NCI-H446 treated with DMSO at 0.1 percent for 48 hours (cell line): ENCODE data around the gene BIVM.
"Not testable (repeated sequence)": the region's sequence is repeated elsewhere in the genome, so short reads cannot be mapped to it uniquely, and the experiment has no call there.

ENCODE experiments used
- DNase-seq: peaks from one replicate; lab custom pipeline; 2025; lab: John Stamatoyannopoulos, UW

Gene BIVM, protein sequence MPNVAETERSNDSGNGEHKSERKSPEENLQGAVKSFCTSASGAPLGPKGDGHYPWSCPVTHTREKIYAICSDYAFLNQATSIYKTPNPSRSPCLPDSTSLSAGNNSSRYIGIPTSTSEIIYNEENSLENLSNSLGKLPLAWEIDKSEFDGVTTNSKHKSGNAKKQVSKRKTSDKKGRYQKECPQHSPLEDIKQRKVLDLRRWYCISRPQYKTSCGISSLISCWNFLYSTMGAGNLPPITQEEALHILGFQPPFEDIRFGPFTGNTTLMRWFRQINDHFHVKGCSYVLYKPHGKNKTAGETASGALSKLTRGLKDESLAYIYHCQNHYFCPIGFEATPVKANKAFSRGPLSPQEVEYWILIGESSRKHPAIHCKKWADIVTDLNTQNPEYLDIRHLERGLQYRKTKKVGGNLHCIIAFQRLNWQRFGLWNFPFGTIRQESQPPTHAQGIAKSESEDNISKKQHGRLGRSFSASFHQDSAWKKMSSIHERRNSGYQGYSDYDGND

GRCh38 chr13:102798581-102799425 lies at the start of gene BIVM, which contains the start of gene POGLUT2:
TSS of gene BIVM (plus strand) at chr13:102799119. CDS start at chr13:102807268, 8,149 bp downstream.
TSS of gene POGLUT2 (minus strand) at chr13:102798976. CDS start at chr13:102798670, 306 bp downstream.
- peak; percentile 61 for DNase-seq

DNA sequence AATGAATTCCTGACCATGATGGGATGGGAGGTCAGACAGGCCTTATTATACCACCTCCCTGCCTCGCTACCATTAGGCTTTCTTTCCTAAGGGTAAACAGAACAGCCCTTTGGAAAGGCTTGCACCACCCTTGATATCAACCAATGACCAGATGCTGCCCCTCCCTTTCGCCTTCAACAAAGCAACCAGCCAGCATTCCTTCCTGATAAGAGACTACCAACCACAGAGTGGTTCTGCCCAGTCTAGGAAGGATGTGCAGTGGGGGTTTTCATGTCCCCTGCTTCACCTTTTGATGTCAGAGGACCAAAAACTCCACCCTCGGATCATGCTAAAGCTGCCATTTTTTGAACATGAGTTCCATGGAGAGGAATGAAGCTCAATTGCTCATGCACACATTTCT lies 47.0 kb upstream of the BIVM start:
- no peak for DNase-seq

DNA sequence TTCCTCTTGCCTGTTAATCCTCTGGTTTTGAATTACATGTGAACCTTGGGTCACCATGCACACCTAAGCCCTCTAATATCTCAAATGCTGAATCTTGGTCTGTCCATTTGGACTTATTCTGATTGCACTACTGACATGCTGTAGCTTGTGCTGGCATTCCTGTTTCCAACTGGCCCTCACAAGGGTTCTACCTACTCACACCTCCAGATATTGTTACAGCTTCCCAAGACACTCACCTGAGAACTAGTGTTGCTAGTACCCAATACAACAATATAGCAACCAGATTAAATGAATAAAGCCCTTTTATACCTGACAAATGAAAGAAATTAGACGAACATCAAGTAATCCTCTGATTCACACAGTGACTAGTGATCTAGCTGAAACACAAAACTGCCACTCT lies 41.9 kb upstream of the BIVM start:
- DNase-seq, result no peak

- DNase-seq, result no peak
Observed at GRCh38 chr13:102758842-102759241, 40.1 kb upstream of the BIVM start.

DNA sequence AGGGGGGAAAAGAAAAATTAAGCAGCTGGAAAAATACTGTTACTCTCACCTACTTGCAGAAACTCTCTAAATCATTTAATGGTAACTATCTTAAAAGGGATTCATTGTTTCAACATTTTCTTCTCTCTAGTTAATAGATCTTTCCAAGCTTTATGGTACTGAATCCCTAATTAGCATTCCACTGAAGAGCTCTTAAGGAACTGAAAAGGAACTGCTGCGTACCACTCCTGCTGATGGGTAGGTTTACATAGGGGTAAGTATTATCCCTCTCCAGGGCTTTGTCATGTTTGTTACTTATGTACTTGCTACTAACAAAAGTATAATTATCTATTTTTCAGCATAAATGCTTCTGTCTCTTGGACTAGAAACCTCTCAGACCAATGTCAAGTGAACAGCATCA lies 37.8 kb upstream of the BIVM start:
- no peak for DNase-seq

- no peak for DNase-seq
Observed at GRCh38 chr13:102763741-102764140, 35.2 kb upstream of the BIVM start.

DNA sequence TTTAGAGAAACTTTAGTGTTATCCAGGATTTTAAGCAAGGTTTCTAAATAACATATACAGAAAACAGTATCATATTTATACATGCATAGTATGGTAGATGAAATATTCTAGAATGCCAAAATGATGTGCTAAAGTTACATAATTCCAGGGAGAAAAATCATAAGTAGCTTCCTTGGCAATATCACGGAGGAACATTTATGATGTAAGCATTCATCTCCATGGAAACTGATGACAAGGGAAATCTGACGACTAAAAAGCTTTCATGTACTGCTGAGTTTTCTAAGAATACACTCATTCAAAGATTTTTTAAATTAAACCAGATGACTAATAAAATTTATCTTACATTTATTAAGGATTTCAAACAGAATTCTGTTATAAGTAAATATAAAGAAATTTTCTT lies 30.0 kb upstream of the BIVM start:
- DNase-seq, result no peak

GRCh38 chr13:102769679-102770078 lies 29.2 kb upstream of the BIVM start:
- DNase-seq, result no peak

DNA sequence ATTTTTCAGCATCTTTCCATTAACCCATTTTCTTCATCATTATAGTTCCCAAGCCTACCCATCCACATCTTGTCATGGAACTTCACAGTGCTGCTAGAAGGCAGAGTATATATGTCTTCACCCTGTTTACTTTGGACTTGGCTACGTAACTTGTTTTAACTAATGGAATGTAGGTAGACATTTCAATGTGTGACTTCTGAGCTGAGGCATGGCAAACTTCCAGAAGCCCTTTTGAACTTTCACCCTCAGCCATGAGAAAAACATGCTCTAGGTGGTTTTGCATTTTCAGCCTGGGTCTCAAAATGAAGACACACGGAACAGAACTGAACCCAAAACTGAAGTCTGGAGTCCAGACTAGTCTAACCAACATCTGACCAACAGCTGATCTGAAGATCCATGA lies 28.5 kb upstream of the BIVM start:
- no peak for DNase-seq

DNA sequence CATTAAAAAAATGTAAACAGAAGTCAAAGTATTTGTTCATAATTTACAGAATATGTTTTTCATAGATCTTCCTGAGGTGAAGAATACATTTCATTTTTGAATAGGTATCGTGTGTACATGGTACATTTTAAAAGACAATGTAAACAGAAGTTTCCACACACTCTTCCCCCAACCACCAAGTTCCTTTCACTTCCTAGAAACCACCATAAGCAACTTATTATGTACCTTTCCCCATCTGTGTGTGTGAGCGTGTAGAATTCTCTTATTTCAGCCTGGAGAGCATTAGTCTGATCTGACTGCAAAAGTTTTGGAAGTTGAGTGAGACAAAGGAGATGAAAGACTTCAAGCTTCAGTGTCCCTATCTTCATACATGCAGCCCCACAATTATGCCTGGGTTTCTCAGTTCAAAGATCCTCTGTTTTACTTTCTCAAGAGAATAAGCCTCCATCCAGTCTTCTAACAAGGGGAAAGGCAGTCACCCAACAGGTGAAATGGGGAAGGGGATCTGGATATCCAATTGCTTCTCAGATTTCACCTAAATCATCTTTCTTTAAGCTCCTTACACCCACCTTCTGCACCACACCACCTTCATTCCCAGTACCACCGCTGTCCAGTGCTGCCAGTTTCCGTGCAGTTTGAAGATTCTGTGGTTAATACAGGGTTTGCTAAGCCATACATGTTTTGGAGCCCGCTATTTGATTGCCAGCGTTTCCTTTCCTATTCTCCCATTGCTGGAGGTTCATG lies 27.4 kb upstream of the BIVM start:
- DNase-seq, result no peak

DNA sequence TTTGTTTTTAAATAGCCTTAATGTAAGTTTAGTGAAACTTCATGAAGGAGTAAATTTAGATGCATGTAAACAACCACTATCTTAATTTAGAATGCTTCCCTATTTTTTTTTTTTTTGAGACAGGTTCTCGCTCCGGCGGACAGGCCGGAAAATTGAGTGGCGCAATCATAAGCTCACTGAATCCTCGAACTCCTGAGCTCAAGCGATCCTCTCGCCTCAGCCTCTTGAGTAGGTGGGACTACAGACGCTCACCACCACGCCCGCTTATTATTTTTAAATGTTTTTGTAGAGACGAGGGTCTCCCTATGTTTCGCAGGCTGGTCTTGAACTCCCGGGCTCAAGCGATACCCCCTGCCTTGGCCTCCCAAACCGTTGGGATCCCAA lies 26.9 kb upstream of the BIVM start:
- DNase-seq, result no peak

GRCh38 chr13:102773441-102774213 lies 25.3 kb upstream of the BIVM start, which contains the start of gene TEX30:
TSS of gene TEX30 (minus strand) at chr13:102773786. CDS start at chr13:102770026, 3,760 bp downstream.
- peak; percentile 58 for DNase-seq

DNA sequence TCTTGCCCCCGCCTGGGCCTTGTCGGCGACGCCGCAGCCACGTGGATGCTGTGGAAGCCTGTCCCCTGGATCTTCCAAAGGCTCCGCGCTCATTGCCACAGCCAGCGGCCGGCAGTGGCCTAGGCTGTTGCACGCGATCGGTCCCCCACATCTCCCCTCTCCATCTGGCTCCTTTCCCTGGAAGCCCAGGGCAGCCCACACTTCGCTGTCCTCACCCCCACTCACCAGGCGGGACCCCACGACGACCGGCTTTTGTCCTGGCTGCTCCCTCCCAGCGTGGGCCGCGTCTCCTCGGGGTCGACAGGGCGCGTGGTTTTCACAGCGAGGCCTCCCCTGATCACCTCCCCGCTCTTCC lies 24.7 kb upstream of the BIVM start:
- no peak for DNase-seq

DNA sequence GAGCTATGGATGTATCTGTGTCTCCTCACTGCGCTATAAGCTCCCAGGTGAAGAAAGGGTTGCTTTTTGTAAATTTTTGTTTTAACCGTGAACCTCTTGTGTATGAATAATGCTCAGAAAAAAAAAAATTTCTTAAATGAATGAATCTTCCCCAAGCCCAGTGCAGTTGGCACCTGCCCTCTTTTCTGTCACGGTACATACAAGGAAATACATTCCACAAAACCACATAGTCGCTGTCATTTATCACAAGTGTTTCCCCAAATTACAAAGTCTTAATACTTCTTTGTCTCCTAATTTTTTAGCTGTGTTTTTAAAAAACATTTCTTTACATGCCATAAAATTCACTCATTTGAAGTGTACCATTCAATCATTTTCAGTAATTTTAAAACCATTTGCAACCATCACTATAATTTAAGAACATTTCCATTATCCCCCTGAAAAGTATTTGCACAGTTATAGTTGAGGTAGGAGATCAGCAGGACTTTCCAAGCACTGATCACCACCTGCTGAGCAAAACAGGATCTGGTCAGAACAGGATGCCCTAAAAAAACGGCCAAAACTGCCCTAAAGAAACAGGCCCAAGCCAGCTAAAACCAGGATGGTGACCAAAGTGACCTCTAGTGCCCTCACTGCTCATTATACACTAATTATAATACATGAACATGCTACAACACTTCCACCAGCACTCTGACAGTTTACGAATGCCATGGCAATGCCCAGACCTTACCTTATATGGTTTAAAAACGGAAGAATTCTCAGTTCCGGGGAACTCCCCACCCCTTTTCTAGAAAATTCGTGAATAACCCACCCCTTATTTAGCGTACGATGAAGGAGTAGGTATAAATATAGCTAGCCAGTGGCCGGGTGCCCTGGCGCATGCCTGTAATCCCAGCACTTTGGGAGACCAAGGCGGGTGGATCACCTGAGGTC lies 24.1 kb upstream of the BIVM start:
- DNase-seq, result no peak

DNA sequence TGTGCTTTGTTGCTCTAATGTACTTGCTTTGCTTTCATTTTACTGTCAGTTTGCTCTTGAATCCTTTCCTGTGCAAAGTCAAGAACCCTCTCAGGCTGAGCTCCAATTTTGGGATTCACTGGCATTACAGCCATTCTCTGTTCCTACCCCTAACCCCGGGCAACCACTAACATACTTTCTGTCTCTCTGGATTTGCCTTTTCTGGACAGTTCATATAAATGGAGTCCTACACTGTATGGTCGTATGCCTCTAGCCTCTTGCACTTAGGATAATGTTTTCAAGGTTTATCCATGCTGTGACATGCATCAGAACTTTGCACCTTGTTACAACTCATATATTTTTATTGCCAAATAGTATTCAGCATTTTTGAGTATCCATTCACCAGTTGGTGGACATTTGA lies 22.6 kb upstream of the BIVM start:
- no peak for DNase-seq

DNA sequence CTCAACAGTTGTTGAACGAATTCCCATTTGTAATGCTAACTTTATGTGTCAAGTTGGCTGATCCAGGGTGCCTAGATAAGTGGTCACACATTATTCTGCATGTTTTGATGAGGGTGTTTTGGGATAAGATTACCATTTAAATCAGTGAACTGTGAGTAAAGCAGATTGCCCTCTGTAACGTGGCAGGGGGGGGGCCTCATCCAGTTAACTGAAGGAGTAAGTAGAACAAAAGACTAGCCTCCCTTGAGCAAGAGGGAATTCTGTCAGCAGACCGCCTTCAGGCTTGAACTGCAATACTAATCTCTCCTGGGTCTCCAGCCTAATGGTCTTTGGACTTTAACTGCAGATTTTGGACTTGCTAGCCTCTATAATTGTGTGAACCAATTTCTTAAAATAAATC lies 21.2 kb upstream of the BIVM start:
- DNase-seq, result no peak

- DNase-seq, result no peak
Observed at GRCh38 chr13:102779436-102780159, 19.3 kb upstream of the BIVM start.

DNA sequence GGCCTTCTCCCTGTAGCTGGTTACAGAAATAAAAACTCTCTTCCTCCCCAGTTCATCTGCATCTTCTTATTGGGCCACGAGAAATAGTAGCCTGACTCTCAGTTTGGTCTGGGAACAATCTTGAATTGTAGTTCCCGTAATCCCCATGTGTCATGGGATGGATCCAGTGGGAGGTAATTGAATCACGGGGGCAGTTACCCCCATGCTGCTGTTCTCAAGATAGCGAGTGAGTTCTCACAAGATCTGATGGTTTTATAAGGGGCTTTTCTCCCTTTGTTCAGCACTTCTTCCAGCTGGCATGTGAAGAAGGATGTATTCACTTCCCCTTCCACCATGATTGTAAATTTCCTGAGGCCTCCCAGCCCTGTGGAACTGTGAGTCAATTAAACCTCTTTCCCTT lies 18.3 kb upstream of the BIVM start:
- DNase-seq, result not testable (repeated sequence)

- no peak for DNase-seq
Observed at GRCh38 chr13:102781591-102781990, 17.3 kb upstream of the BIVM start.

DNA sequence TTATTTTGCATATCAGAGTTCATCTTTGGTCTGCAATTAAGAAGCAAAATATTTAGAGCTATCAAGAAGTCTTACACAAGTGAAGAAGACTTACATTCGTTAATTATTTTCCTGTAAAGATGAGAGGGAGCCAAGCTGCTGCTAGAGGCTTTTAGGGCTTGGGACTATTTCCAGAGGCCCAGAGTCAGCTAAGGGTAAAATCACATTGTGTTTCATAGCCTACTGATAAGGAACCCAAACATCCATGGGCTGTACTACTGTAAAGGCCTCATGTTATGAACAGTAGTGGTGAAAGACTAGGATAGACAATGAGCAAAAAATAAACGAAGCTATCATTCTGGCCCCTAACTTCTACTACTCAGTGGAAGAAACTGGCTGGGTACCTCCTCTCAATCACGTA lies 14.4 kb upstream of the BIVM start:
- DNase-seq, result no peak
